HS-5 (cell line): Measurements from ENCODE around the gene AGMO.

ENCODE experiments used
- DNase-seq: peaks from one replicate; pipeline ENCODE4 v3.0.0-alpha.2; 2012; ENCODE audit warnings: low read depth

The AGMO gene

DNA sequence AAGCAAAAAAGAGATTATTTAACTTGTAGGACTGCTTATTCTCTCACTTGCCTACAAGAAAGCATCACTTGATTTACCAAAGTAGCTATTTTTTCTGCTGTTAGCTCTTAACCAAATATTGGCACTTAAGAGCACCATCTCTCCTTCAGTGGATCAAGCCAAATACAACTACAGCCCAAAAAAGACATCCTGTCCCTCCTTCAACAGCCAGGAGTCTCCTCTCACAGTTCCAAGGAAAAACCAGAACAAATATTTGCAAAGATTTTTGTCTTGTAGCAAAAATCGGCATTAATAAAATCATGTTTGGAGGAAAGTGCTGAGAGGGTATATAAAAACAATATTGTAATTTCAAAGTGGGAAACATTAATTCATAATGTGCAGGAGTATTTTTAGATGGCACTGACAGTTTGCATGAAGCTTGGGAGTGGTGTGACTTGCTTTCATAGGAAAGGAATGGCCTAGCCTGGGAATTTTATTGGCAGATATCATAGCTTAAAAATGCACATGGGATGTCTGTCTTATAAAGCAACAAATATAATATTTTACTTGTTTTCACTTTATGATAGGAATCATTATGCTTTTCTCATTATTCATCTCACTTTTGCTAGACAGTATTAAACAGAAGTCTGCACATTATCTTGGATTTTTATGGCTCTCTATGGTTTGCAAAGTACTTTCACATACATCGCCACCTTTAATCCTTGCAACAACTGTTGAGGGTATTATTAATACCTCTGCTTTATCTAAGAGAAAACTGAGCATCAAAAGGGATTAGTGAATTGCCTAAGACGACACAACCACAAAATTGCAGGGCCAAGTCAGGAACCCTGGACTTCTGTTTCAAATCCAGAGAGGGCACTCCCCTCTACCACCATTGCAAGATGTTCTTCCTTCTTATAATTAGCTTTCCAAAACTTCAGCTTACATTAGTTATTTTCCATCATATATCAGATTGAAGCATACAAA, 103.5 kb downstream of the AGMO start:
- DNase-seq, result no peak

DNA sequence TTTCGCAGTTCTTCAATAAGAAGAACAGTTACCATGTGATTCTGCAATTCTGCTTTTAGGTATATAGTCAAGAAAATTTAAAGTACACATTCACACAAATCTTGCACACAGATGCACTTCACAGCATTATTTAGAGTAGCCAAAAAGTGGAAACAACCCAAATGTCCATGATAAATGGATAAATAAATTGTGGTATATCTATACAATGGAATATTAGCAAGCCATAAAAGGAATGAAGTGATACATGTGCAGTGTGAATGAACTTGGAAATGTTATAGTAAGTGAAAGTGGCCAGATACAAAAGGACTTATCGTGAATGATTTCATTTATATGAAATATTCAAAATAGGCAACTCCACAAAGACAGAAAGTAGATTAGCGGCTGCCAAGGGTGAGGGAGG, 109.1 kb downstream of the AGMO start:
- no peak for DNase-seq

- DNase-seq, result no peak
Observed at GRCh38 chr7:15446722-15447121, 115.1 kb downstream of the AGMO start.

- no peak for DNase-seq
Observed at GRCh38 chr7:15446280-15446679, 115.5 kb downstream of the AGMO start.

- no peak for DNase-seq
Observed at GRCh38 chr7:15441915-15442314, 119.9 kb downstream of the AGMO start.

DNA sequence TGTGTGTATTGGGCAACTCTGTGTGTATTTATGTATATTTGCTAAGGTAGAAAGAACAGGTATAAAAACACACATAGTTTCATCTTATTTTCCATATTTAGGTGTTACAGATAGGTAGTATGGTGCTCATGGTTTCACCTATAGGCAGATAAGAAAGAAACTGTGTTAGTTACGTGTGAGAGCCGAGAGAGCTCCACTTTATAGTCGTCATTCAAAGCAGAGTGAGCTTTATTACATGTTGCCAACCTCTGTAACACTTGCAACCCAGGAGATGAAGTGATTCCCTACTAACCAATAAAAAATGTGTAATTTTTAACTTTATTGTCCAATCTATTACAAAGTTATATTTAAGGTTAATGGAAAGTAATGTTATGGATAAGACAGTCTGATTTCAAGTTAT, 121.3 kb downstream of the AGMO start:
- no peak for DNase-seq

- DNase-seq, result no peak
Observed at GRCh38 chr7:15439853-15440252, 122.0 kb downstream of the AGMO start.

DNA sequence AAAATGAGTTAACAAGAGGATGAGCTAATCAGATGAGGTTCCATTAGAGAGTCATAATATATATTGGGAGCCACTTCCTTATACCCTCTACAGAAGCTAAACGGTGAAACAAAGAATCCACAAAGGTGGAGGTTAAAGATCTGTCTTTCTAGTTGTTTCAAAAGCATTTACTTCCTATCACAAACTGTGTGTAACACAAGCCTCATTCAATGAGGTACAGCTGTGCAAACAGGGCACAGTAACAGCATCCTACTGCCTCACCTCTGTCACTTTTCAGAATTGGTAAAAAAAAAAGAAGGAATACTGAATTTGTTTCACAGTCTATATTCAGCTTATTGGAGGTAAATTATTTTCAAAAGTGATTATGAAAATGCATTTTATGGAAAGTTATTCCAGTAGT, 128.7 kb downstream of the AGMO start:
- no peak for DNase-seq

DNA sequence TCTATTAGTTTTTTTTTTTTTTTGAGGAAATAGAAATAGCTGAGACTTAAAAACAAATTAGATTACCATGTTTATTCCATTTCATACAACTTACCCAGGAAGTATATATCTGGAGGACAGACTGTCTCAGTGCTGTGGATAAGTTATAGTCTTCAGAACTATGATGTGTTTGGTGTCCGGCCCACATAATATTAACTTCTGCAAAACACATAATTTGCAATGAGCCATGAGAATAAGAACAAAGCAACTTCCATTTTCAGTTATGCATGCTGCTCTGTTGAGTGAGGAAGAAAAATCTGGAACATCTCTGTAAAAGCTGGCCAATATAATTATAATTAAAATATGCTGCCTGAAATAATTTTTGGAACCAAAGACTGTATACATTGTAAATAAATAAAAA, 130.9 kb downstream of the AGMO start:
- no peak for DNase-seq

DNA sequence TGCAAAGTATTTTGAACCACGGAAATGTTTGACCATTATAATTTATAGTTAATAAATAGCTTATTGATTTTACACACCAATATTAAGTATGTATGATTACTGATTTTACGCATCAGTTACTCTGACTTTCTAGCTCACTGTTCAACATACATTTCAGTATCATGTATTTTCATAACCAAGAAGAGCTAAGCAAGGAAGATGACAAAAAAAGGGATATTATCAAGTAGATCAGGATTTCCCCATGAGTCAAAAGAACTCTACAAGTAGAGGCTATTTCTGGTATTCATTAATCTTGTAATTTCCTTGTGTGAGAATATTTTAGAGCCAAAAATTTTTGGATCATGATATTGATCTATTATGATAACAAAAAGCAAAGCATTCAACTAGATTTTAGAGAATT, 131.6 kb downstream of the AGMO start:
- DNase-seq, result no peak

DNA sequence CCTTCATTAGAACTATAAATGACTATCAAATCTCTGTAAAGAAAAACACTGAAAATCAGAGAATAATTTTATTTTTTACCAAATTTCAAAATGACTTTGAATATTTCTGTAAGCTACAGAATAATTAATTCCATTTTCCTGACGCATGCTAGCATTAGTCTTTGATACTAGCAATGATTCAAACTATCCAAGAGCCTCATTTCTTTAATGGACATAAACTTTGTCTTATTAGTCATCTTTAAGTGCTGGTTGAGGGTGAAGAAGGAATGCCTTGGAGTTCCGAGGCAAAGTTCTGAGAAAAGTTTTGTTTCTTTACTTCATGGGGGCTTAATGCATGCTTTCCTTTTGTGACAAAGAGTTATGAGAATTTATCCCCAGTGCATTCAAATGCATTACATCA, 137.3 kb downstream of the AGMO start:
- DNase-seq, result no peak

- DNase-seq, result no peak
Observed at GRCh38 chr7:15419596-15419995, 142.2 kb downstream of the AGMO start.

DNA sequence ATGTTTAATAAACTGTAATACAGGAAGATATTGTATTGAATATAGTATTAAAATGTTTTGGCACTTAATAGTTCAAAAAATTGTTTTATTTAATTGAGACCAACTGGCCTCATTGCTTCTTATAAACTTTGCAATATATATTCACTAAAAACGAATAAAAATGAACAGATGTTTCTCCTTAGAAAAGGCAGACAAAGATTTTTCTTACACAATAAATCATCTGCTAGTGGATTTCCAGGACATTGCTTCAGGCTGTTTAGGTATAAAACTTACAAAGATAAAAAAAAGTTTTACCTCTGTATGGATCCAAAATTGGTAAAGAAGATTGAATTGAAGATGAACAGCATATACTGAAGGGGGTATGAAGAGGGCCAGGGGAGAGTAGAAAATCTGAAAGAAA, 143.6 kb downstream of the AGMO start:
- no peak for DNase-seq

DNA sequence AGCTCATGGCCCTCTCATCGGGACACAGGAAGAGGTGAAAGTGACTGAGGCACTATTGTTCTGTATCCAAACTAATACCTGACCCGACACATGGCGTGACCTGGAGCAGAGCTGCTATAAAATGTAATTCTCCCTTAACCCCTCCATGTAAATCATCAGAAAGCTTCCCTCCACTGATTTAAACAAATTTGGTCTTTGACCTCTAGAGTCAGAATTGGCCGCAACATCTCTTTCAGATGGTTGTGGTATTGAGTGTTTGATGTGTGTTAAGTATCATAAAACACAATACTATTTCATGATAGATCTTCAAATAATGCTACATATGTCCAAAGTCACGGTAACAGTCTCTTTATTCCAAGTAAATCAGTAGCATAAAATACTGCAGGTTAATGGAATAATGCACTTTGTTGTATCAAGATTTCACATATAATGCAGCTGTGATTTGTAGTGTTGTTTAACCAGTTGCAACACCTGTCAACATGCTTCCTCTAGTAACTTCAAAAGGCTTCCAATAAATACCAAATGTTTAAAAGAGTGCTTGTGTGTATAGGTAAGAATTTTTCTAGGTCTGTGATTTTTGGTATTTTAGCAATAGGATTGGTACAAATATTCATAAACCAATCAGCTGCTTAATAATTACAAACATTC, 144.3 kb downstream of the AGMO start:
- DNase-seq, result no peak

- DNase-seq, result no peak
Observed at GRCh38 chr7:15411019-15411418, 150.8 kb downstream of the AGMO start.

- DNase-seq, result no peak
Observed at GRCh38 chr7:15407910-15408309, 153.9 kb downstream of the AGMO start.

DNA sequence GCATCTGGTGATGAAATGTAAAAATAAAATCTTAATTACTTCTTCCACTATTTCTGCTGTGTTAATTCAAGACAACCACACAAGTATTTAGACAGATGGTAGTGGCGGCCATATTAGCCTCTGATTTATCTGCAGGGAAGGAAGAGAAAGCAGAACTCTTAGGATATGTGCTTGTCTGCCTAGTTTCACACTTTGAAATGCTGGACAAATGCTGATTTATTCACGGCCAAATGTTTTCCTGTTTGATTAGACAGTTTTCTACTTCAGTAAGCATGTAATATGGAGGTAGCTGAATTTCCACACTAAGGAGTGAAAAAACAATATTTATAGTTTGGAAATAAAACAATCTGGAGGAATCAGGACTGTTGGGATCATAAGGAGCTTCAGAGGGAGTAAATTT, 158.1 kb downstream of the AGMO start:
- DNase-seq, result no peak

DNA sequence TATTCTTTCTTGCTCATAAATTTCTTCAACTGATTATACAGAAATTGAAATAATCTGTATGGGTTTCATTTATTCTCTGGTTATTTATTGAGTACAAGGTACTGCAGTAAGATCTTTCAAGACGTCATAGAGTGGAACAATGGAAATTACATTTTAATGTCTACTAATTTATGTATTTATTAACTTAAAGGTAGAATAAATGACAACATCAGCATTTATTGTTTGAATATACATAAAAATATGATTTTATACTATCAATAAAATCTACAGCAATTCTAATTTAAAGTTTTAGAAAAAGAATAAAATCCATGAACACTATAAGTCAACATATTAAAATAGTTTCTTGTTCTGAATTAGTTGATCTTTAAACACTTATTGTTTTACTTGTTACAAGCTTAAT, 158.5 kb downstream of the AGMO start:
- DNase-seq, result no peak

- no peak for DNase-seq
Observed at GRCh38 chr7:15402436-15403136, 159.2 kb downstream of the AGMO start.

GRCh38 chr7:15400440-15400839, 161.4 kb downstream of the AGMO start:
- DNase-seq, result no peak

- DNase-seq, result no peak
Observed at GRCh38 chr7:15399441-15399840, 162.4 kb downstream of the AGMO start.

GRCh38 chr7:15397922-15398760, 163.7 kb downstream of the AGMO start:
- DNase-seq, result no peak
